HL-60 (cell line): ENCODE measurements around the gene SLC22A12.
"Not testable (repeated sequence)": the region's sequence is repeated elsewhere in the genome, so short reads cannot be mapped to it uniquely, and the experiment has no call there.

Experiments used
- GABPA ChIP-seq: IDR thresholded peaks from 2 replicates; pipeline ENCODE4 v1.6.1; 2012; ENCODE audit warnings: low read depth
- POLR2AphosphoS5 ChIP-seq: IDR thresholded peaks from 2 replicates; pipeline ENCODE4 v1.6.1; 2012; ENCODE audit warnings: low read depth
- TF ChIP-seq, protein P1 (sequence below): IDR thresholded peaks from one replicate; pipeline ENCODE4 v1.5.1; 2011; ENCODE audit warnings: low read length, control low read depth, inconsistent platforms; ENCODE audit not compliant: insufficient read depth
- TF ChIP-seq, protein P2 (sequence below): IDR thresholded peaks from 2 replicates; pipeline ENCODE4 v1.6.1; 2012; ENCODE audit warnings: low read depth; ENCODE audit not compliant: insufficient replicate concordance

DNA sequence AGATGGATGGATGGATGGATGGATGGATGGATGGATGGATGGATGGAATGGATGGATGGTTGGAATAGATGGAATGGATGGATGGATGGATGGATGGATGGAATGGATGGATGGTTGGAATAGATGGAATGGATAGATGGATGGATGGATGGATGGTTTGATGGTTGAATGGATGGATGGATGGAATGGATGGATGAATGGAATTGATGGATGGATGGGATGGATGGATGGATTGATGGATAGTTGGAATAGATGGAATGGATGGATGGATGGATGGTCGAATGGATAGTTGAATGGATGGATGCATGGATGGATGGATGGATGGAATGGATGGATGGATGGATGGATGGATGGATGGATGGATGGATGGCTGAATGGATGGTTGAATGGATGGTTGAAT lies 4.9 kb downstream of the SLC22A12 start:
- TF ChIP-seq, protein P1, sequence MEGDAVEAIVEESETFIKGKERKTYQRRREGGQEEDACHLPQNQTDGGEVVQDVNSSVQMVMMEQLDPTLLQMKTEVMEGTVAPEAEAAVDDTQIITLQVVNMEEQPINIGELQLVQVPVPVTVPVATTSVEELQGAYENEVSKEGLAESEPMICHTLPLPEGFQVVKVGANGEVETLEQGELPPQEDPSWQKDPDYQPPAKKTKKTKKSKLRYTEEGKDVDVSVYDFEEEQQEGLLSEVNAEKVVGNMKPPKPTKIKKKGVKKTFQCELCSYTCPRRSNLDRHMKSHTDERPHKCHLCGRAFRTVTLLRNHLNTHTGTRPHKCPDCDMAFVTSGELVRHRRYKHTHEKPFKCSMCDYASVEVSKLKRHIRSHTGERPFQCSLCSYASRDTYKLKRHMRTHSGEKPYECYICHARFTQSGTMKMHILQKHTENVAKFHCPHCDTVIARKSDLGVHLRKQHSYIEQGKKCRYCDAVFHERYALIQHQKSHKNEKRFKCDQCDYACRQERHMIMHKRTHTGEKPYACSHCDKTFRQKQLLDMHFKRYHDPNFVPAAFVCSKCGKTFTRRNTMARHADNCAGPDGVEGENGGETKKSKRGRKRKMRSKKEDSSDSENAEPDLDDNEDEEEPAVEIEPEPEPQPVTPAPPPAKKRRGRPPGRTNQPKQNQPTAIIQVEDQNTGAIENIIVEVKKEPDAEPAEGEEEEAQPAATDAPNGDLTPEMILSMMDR = not testable (repeated sequence)
- not testable (repeated sequence) for TF ChIP-seq POLR2AphosphoS5, GABPA
- TF ChIP-seq, protein P2, sequence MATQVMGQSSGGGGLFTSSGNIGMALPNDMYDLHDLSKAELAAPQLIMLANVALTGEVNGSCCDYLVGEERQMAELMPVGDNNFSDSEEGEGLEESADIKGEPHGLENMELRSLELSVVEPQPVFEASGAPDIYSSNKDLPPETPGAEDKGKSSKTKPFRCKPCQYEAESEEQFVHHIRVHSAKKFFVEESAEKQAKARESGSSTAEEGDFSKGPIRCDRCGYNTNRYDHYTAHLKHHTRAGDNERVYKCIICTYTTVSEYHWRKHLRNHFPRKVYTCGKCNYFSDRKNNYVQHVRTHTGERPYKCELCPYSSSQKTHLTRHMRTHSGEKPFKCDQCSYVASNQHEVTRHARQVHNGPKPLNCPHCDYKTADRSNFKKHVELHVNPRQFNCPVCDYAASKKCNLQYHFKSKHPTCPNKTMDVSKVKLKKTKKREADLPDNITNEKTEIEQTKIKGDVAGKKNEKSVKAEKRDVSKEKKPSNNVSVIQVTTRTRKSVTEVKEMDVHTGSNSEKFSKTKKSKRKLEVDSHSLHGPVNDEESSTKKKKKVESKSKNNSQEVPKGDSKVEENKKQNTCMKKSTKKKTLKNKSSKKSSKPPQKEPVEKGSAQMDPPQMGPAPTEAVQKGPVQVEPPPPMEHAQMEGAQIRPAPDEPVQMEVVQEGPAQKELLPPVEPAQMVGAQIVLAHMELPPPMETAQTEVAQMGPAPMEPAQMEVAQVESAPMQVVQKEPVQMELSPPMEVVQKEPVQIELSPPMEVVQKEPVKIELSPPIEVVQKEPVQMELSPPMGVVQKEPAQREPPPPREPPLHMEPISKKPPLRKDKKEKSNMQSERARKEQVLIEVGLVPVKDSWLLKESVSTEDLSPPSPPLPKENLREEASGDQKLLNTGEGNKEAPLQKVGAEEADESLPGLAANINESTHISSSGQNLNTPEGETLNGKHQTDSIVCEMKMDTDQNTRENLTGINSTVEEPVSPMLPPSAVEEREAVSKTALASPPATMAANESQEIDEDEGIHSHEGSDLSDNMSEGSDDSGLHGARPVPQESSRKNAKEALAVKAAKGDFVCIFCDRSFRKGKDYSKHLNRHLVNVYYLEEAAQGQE = not testable (repeated sequence)
